Motor neuron (in vitro differentiated cells): ENCODE data around the gene RAP1GAP2. TPM values are rescaled to one million over a fixed set of nuclear protein-coding genes. Genes with fewer than 3 reads are reported as not detected.
"Not testable (repeated sequence)": the region's sequence is repeated elsewhere in the genome, so short reads cannot be mapped to it uniquely, and the experiment has no call there.

Experiments used
- ATAC-seq, 8 experiments: fragments of 200-7000 bp; cut with Tn5 transposase; replicated peaks in 6 of 8; 2 replicates each; pipeline ENCODE4 v1.8.0; 2021; ENCODE audit warnings: mild to moderate bottlenecking in 8 of 8, moderate library complexity in 8 of 8
- H3K27ac ChIP-seq, 2 donors: fragments of 250-450 bp; sonication (Bioruptor Pico); 2 replicates each; pipeline ENCODE4 v1.9.0; 2021; ENCODE audit warnings: antibody characterized with exemption in 2 of 2, mild to moderate bottlenecking in 2 of 2, moderate library complexity in 1 of 2
- H3K4me1 ChIP-seq, 2 donors: fragments of 250-450 bp; sonication (Bioruptor Pico); replicated peaks in 1 of 2; 2 replicates each; pipeline ENCODE4 v1.6.1; 2021; ENCODE audit warnings: antibody characterized with exemption in 2 of 2, mild to moderate bottlenecking in 2 of 2, moderate library complexity in 1 of 2
- H3K4me3 ChIP-seq, 5 donors: fragments of 250-450 bp; sonication (Bioruptor Pico); 2 replicates each; pipeline ENCODE4 v1.9.0; 2021; ENCODE audit warnings: antibody characterized with exemption in 5 of 5, mild to moderate bottlenecking in 5 of 5, moderate library complexity in 4 of 5
- WGBS, 10 experiments: fragments of 450-650 bp; shearing (Covaris generic); methylation state at CpG; one replicate each; pipeline ENCODE4 v1.0.0; 2022; 5-methylcytosine and 5-hydroxymethylcytosine counted together
- in situ Hi-C, 9 experiments: fragments of 400-800 bp; cut with MboI; loops; one replicate each; pipeline ENCODE4 v1.15.0; 2021; ENCODE audit warnings: low sequenced_read_pairs in 9 of 9, low pct_unique_long_range_greater_than_20kb in 2 of 9; ENCODE audit not compliant: unreplicated experiment in 9 of 9
- total RNA-seq, 8 experiments: library from RNA; unstranded; fragments of 300-600 nt; gene quantifications; 2 replicates each; pipeline versions ENCODE4 v1.2.3 to v1.2.4, GENCODE V29; 2022

RAP1GAP2 gene
- total RNA-seq, 8 experiments from 2014 or later: 0.76 to 16.7 (median 4.3) TPM

DNA sequence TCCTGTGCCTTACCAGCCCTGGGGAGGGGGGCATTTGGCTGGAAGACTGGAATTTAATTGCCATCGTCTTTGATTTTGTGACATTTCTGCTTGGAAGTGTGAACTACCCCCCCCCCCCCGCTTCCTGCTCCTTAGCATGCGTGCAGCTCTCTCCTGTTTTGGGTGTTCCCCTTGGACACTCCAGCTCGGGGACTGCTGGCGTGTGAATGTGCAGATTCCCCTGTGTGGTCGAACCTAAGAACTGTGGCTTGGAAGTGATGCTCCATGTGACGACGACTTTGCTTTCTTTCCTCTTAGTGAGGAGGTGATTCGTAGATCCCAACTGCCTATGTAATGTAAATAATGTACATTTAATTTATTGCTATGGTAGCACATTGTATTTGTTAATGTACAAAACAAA is 241.0 kb downstream of the RAP1GAP2 start:
- WGBS, 10 experiments: 0 to 100% (median 57%) methylated on average over 1 to 3 of the region's 9 CpGs; no CpG with 5 or more reads in 3 of the 10 experiments
- in situ Hi-C loops: loop anchor here in 3 of 9 experiments (25.0 kb wide), 1 partner anchor 600 kb away; the partner anchor contains the start of genes CTNS (in 3 of the 3) and SHPK (in 3 of the 3)
- H3K4me1 ChIP-seq: no peaks in the 10 kb centered on the region
- peak in 1 of 8 experiments; percentile 29 for ATAC-seq
- H3K4me3 ChIP-seq: no peak overlapping the region
- no peak overlapping the region for H3K27ac ChIP-seq

DNA sequence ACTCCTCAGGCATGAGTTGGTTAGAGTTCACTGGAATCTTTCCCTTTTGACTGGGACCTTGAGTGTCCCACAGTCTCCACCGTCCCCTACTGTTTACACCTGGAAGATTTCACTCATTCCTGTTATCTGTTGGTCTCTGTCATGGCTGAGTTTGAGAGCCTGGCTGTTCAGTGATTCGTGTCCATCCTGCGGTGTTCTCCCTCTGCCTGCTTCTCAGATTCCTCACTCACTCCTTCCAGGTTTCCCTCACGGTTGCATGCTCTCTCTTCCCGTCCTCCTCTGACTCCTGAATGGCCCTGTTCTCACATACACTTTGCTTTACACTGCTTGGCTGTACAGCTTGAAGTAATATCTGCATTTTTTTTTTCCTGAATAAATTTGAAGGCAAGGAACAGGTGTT is 242.7 kb downstream of the RAP1GAP2 start:
- H3K4me3 ChIP-seq: no peak overlapping the region
- WGBS, 10 experiments: 0 to 95% (median 53%) methylated on average over 2 to 4 of the region's 5 CpGs
- no peak overlapping the region for H3K27ac ChIP-seq
- in situ Hi-C loops: loop anchor here in 3 of 9 experiments (25.0 kb wide), 1 partner anchor 598 kb away; the partner anchor contains the start of genes CTNS (in 3 of the 3) and SHPK (in 3 of the 3)
- no peak for ATAC-seq
- H3K4me1 ChIP-seq: no peaks in the 10 kb centered on the region

DNA sequence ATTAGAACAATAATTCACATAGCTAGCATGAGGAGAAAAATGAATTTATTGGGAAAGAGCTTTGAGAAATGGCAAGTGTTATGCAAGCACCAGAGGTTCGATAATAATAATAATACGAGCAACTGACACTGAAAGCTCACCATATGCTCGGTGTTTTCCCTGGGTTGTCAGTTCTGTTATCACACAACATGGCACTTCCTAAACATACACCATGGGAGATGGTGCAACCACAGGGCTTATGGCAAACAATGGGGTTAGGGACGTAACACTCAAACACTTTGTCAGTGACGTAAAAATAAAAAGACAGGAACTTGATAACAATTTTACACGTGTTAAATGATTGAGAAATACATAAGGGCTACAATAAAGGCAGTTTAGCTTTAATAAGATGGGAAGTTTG is 243.5 kb downstream of the RAP1GAP2 start:
- no peak overlapping the region for H3K4me3 ChIP-seq
- 19 to 89% (median 65%) methylated on average over 2 to 6 of the region's 6 CpGs; no CpG with 5 or more reads in 2 of the 10 experiments for WGBS, 10 experiments
- in situ Hi-C loops: loop anchor here in 3 of 9 experiments (25.0 kb wide), 1 partner anchor 598 kb away; the partner anchor contains the start of genes CTNS (in 3 of the 3) and SHPK (in 3 of the 3)

DNA sequence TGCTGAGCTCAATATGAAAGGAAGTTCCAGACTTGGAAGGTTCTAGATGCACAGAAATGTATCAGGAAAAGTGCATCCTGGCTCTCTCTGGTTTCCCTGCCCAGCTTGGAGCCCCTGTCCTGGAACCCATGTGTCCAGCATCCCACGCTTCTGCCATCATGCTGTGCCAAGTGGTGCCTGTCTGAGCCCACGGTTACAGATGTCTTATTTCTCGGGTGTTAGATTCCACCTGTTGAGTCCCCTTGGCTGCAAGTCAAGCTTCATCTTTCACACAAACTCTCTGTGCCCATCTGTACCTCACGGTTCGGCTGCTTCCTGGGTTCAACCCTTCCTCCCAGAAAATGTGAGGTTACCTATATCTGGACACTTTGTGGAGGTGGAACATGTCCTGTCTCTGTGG is 244.6 kb downstream of the RAP1GAP2 start:
- Histone ChIP-seq H3K27ac (no peak overlapping the region), H3K4me1 (no peaks in the 10 kb centered on the region), H3K4me3 (no peak overlapping the region)
- 57 to 100% (median 82%) methylated on average over 2 to 4 of the region's 5 CpGs; no CpG with 5 or more reads in 3 of the 10 experiments for WGBS, 10 experiments
- in situ Hi-C loops: loop anchor here in 3 of 9 experiments (25.0 kb wide), 1 partner anchor 596 kb away; the partner anchor contains the start of genes CTNS (in 3 of the 3) and SHPK (in 3 of the 3)
- no peak for ATAC-seq

More for the DNA sequence above, 243.5 kb downstream of the RAP1GAP2 start:
- ATAC-seq: no peak
- H3K4me1 ChIP-seq: no peaks in the 10 kb centered on the region
- H3K27ac ChIP-seq: no peak overlapping the region

DNA sequence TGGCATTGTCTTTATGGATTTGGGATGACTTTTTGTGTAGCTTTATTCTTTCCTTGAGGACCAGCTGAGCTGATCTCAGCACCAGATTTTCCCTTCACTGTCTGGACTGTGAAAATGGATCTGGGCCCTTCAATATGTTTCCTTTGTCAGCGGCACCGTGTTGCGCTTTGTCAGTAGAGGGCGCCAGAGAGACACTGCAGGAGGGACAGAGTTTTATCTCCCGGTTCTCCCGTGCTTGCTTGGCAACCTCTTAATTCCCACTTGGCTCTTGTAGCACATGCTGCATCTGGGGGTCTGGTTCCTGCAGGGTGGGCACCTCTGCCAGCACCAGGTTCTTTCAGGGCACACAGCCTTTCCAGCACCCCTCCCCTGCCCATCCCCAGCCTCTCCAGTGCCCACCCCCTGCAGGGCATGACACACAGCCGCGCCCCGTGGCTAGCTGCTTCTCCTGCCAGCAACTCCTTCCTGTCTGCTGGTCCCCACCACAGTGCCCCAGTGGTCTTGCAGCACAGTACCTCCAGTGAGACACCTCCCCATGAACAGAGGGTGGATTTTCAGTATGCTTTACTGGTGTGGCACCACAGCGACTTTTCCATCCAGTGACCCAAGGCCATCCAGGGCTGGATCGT is 247.6 kb downstream of the RAP1GAP2 start:
- Histone ChIP-seq H3K4me1 (no peaks in the 10 kb centered on the region), H3K27ac (no peak overlapping the region), H3K4me3 (no peak overlapping the region)
- peak in 2 of 8 experiments; percentile 38 to 50 for ATAC-seq
- in situ Hi-C loops: loop anchor here in 3 of 9 experiments (25.0 kb wide), 1 partner anchor 593 kb away; the partner anchor contains the start of genes CTNS (in 3 of the 3) and SHPK (in 3 of the 3)
- WGBS, 10 experiments: 15 to 100% (median 40%) methylated on average over 1 to 4 of the region's 11 CpGs; no CpG with 5 or more reads in 1 of the 10 experiments

DNA sequence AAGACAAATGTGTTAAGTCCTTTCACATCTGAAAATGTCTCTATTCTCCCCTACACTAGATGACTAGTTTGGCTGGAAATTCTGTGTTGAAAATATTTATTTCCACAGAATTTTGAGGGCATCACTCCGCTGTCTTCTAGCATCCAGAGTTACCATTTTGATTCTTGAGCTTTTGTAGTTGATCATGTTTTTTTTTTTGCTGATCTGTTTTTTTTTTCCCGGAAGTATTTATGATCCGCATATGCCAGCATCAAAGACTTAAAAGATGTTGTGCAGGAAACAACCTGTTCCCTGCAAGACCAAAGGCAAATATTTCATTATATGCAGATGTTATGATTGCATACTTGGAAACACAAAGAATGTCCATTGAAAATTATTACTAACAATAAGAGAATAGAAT is 250.5 kb downstream of the RAP1GAP2 start:
- H3K27ac ChIP-seq: no peak overlapping the region
- no peak overlapping the region for H3K4me3 ChIP-seq
- no peak for ATAC-seq
- H3K4me1 ChIP-seq: peaks cover 2 to 4% of the 10 kb centered on the region in 2 donors
- in situ Hi-C loops: loop anchor here in 3 of 9 experiments (25.0 kb wide), 1 partner anchor 591 kb away; the partner anchor contains the start of genes CTNS (in 3 of the 3) and SHPK (in 3 of the 3)
- 32 to 100% (median 82%) methylated on average over 1 to 3 of the region's 3 CpGs for WGBS, 10 experiments

DNA sequence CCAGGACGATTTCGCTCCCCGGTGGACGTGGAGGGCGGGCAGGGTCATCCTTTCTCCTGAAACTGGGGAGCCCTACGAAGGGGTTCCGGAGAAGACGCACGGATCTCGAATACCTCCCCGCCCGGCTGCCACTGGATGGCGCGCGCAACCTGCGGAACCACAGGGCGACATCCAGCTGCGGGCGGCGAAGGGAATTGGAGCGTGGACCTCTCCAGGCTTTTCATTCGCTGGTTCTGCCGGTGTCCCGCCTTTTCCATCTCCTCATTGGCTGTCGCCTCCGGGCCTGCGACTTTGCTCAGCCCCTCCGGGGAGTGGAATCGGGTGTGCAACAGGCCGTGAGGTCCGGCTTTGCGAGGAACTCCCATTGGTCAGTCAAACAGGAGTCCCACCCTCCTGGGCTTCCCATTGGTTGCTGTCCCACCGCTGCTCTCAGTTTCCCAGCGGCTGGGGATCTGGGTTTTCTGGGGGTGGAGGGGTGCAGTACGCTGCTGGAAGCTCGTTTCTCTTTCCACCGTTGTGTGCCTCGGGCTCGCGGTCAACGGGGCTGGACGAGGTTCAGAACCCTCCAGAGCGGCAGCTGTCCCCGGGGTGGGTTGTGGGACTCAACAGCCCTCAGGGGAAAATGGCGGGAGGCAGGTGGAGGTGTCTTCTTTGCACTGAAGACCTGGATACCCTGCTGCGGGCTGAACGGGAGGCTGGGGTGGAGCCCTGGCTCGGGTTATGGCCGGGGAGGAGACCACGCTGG is 252.7 kb downstream of the RAP1GAP2 start:
- 0 to 7% (median 0%) methylated on average over 3 to 18 of the region's 50 CpGs; no CpG with 5 or more reads in 2 of the 10 experiments for WGBS, 10 experiments
- peak overlapping the region; percentile 63 to 73 for H3K27ac ChIP-seq
- H3K4me1 ChIP-seq: peaks cover 2 to 4% of the 10 kb centered on the region in 2 donors
- H3K4me3 ChIP-seq: peak overlapping the region; percentile 41 to 85 (median 54)
- peak; percentile 97 to 99 (median 98) for ATAC-seq
- in situ Hi-C loops: loop anchor here in 3 of 9 experiments (25.0 kb wide), 1 partner anchor 588 kb away; the partner anchor contains the start of genes CTNS (in 3 of the 3) and SHPK (in 3 of the 3)

DNA sequence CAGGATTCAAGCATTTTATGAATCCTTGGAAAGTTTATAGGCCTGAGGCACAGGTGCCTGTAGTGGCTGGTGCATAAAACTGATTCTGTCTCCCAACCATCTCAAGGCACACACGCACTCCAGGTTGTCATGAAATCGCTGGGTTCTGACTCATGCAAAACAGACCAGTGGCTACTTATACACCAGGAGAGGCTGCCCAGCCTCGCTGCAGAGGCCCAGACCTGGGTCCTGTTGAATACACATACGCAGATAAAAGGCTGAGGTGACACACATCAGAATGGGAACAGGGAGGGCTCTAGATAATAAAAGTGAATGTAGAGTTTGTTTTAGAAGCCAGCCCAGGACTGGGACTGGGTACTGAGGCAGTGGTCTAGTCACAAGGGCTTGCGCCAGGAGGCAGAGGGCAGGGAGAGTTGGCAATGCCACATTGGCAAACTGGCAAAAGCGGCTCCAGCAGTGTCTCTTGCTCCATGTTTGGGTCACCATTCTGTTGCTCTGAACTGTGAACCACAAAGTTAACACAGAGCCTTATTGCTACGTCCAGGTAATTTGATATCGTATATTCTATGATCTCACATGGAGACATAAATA is 253.6 kb downstream of the RAP1GAP2 start:
- in situ Hi-C loops: loop anchor here in 3 of 9 experiments (25.0 kb wide), 1 partner anchor 588 kb away; the partner anchor contains the start of genes CTNS (in 3 of the 3) and SHPK (in 3 of the 3)
- ATAC-seq: no peak

DNA sequence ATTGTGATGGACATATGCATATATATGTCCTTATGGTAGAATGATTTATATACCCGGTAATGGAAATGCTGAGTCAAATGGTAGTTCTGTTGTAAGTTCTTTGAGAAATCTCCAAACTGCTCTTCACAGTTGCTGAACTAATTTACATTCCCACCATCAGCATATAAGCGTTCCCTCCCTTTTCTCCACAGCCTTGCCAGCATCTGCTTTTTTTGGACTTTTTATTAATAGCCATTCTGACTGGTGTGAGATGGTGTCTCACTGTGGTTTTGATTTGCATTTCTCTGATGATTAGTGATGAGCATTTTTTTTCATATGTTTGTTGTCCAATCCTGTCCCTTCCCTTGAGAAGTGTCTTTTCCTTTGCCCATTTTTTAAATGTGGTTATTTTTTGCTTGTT is 258.6 kb downstream of the RAP1GAP2 start:
- no CpG with 5 or more reads among the region's 2 CpGs for WGBS, 10 experiments
- in situ Hi-C loops, H3K27ac ChIP-seq, H3K4me1 ChIP-seq, H3K4me3 ChIP-seq: not testable (repeated sequence)
- peak in 3 of 8 experiments; percentile 30 to 99 (median 98) for ATAC-seq

More for the DNA sequence above, 253.6 kb downstream of the RAP1GAP2 start:
- peaks cover 2 to 4% of the 10 kb centered on the region in 2 donors for H3K4me1 ChIP-seq
- H3K4me3 ChIP-seq: peak overlapping the region in 4 of 5 donors; percentile 51 to 85 (median 62)
- 72 to 100% (median 98%) methylated on average over 2 to 6 of the region's 8 CpGs; no CpG with 5 or more reads in 2 of the 10 experiments for WGBS, 10 experiments
- H3K27ac ChIP-seq: no peak overlapping the region

DNA sequence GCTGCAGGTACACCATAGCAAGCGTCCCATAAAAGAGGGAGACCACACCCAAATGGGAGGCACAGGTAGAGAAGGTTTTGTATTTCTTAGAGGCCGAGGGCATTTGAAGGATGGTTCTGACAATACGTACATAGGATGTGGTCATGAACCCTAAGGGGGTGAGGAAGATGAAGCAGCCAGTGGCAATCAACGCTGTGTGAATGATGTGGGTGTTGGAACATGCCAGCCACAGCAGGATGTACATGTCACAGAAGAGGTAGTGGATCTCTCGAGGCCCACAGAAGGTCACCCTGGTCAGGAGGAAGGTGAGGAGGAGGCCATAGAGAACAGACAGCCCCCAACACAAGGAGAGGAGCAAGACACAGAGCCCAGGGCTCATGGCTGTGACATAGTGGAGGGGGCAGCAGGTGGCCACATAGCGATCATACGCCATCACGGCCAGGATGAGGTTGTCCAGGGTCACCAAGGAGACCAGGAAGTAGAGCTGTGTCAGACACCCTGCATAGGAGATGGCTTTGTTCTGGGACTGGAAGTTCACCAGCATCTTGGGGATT is 266.7 kb downstream of the RAP1GAP2 start:
- H3K4me3 ChIP-seq, H3K27ac ChIP-seq, H3K4me1 ChIP-seq, in situ Hi-C loops, ATAC-seq: not testable (repeated sequence)
- WGBS, 10 experiments: 0 to 83% methylated on average over 1 to 2 of the region's 8 CpGs; no CpG with 5 or more reads in 8 of the 10 experiments

DNA sequence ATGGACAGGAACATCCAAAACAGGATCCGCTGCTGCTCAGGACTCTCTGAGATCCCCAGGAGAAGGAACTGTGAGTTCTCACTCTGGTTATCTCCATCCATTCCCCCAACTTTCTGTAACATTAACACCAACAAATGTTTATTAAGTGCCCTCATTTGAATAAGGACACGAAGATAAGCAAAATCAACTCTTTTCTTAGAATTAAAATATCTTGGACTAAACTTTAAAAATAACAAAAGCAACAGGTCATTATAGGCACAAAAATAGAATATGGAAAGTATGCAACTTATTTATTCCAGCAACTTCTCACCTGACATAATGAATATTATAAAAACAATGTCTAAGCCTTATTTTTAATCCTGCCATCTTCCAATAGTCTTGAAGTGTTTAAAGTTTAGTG is 267.3 kb downstream of the RAP1GAP2 start, which contains the start of gene OR1D5:
TSS of gene OR1D5 (minus strand) at position 101 of the 400 bp plus-strand sequence. CDS start at position 101, 0 bp downstream.
- in situ Hi-C loops, H3K4me1 ChIP-seq, H3K4me3 ChIP-seq, ATAC-seq, H3K27ac ChIP-seq: not testable (repeated sequence)
- WGBS, 10 experiments: no CpG with 5 or more reads among the region's 2 CpGs

DNA sequence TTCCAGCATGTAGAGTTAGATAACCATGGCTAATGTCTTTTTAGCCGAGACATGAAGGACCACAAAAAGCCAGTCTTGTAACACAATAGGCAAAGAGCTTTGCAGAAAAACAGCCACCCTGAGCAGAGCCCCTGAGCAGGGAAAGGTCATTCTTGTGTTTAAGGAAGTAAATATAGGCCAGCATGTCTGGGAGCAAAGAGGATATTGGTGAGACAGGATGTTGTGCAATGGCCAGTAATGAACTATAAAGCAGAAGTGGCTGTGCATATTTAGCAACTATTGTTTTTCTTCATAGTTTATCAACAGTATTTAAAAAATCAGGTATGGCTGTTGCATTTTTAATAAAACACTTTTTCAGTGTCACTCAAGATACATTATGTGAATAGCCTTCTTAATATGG is 269.0 kb downstream of the RAP1GAP2 start:
- H3K27ac ChIP-seq, in situ Hi-C loops, H3K4me1 ChIP-seq, H3K4me3 ChIP-seq: not testable (repeated sequence)
- WGBS, 10 experiments: no CpG with 5 or more reads among the region's 1 CpG
- peak in 1 of 8 experiments; percentile 25 for ATAC-seq
